ENCODE data around the gene CCDC85C. TPM values are rescaled to one million over a fixed set of nuclear protein-coding genes. Genes with fewer than 3 reads are reported as not detected.

The CCDC85C gene
- total RNA-seq, 1 donor from 2014 or later: 16.6 TPM

GRCh38 chr14:99596772-99597171 is 7.2 kb downstream of the CCDC85C start:
- no peak overlapping the region for H3K9ac ChIP-seq (ENCODE audit: low read length)
- Mint-ChIP-seq H3K27me3 (ENCODE audit: low read depth, unreplicated experiment) (peaks cover 34% of the 10 kb centered on the region), H3K36me3 (ENCODE audit: low read depth, unreplicated experiment) (no peaks in the 10 kb centered on the region), H3K4me3 (ENCODE audit: unreplicated experiment) (no peak overlapping the region), H3K4me1 (ENCODE audit: low read depth, unreplicated experiment) (peaks cover 6% of the 10 kb centered on the region), H3K27ac (ENCODE audit: unreplicated experiment) (no peak overlapping the region), H3K9me3 (ENCODE audit: unreplicated experiment) (no peaks in the 10 kb centered on the region)
- H3K4me1 ChIP-seq (ENCODE audit: insufficient read depth, low read length): peaks cover 10% of the 10 kb centered on the region
- no peak overlapping the region for H3K27ac ChIP-seq (ENCODE audit: low read depth, low read length)
- TF ChIP-seq CTCF (IDR thresholded peaks at IDR 0.05; ENCODE audit: insufficient read depth, low read depth, low read length) (no peak), EZH2 (IDR thresholded peaks at IDR 0.05; ENCODE audit: insufficient read depth, low read length) (no peak)
- DNase-seq (ENCODE audit: low read depth) (no peak), FAIRE-seq (no peak)
- H3K27me3 ChIP-seq (ENCODE audit: insufficient read depth, low read length): no peaks in the 10 kb centered on the region
- no peak overlapping the region for H3K4me2 ChIP-seq (ENCODE audit: low read length)
- no peak overlapping the region for H2AFZ ChIP-seq (ENCODE audit: low read depth, low read length)
- H3K36me3 ChIP-seq (ENCODE audit: insufficient read depth, low read length): no peaks in the 10 kb centered on the region
- peaks cover 98% of the 10 kb centered on the region for H3K79me2 ChIP-seq (ENCODE audit: insufficient read depth, low read length)
- H4K20me1 ChIP-seq (ENCODE audit: insufficient read depth, low read length): peaks cover 89% of the 10 kb centered on the region
- no peak overlapping the region for H3K4me3 ChIP-seq (ENCODE audit: insufficient read depth, low read depth, low read length)
- no peaks in the 10 kb centered on the region for H3K9me3 ChIP-seq (ENCODE audit: insufficient read depth, low read depth, low read length)

GRCh38 chr14:99596071-99596627 is 7.9 kb downstream of the CCDC85C start:
- H3K27ac ChIP-seq (ENCODE audit: low read depth, low read length): no peak overlapping the region
- TF ChIP-seq CTCF (IDR thresholded peaks at IDR 0.05; ENCODE audit: insufficient read depth, low read depth, low read length) (no peak), EZH2 (IDR thresholded peaks at IDR 0.05; ENCODE audit: insufficient read depth, low read length) (no peak)
- H3K79me2 ChIP-seq (ENCODE audit: insufficient read depth, low read length): peaks cover 96% of the 10 kb centered on the region
- Mint-ChIP-seq H3K9me3 (ENCODE audit: unreplicated experiment) (no peaks in the 10 kb centered on the region), H3K36me3 (ENCODE audit: low read depth, unreplicated experiment) (no peaks in the 10 kb centered on the region), H3K4me3 (ENCODE audit: unreplicated experiment) (no peak overlapping the region), H3K4me1 (ENCODE audit: low read depth, unreplicated experiment) (no peaks in the 10 kb centered on the region), H3K27me3 (ENCODE audit: low read depth, unreplicated experiment) (peaks cover 34% of the 10 kb centered on the region), H3K27ac (ENCODE audit: unreplicated experiment) (no peak overlapping the region)
- H3K9me3 ChIP-seq (ENCODE audit: insufficient read depth, low read depth, low read length): no peaks in the 10 kb centered on the region
- DNase-seq (ENCODE audit: low read depth): no peak
- no peak for FAIRE-seq
- no peak overlapping the region for H3K9ac ChIP-seq (ENCODE audit: low read length)
- H3K4me1 ChIP-seq (ENCODE audit: insufficient read depth, low read length): peaks cover 8% of the 10 kb centered on the region
- no peaks in the 10 kb centered on the region for H3K27me3 ChIP-seq (ENCODE audit: insufficient read depth, low read length)
- H4K20me1 ChIP-seq (ENCODE audit: insufficient read depth, low read length): peaks cover 85% of the 10 kb centered on the region
- no peak overlapping the region for H3K4me2 ChIP-seq (ENCODE audit: low read length)
- no peaks in the 10 kb centered on the region for H3K36me3 ChIP-seq (ENCODE audit: insufficient read depth, low read length)
- no peak overlapping the region for H2AFZ ChIP-seq (ENCODE audit: low read depth, low read length)
- H3K4me3 ChIP-seq (ENCODE audit: insufficient read depth, low read depth, low read length): no peak overlapping the region

DNA sequence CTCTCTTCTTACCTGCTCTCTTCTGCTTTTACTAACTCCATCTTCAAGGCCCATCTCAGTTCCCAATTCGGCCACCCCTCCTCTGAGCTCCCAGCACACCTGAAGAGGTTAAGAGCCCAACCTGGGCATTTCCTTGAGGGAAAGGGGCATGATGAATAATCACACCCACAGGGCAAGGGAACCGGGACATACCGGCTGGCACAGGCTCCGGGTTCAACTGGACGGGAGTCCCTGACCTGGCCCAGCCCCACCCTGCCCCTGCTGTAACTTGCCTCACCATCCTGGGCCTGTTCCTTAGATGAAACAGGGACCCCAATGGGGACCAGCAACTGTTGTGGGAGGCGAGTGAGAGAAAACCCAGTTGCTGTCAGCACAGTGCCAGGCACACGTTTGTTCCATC is 8.5 kb downstream of the CCDC85C start:
- DNase-seq (ENCODE audit: low read depth) (no peak), FAIRE-seq (no peak)
- Mint-ChIP-seq H3K27ac (ENCODE audit: unreplicated experiment) (no peak overlapping the region), H3K27me3 (ENCODE audit: low read depth, unreplicated experiment) (peaks cover 34% of the 10 kb centered on the region), H3K4me1 (ENCODE audit: low read depth, unreplicated experiment) (peaks cover 3% of the 10 kb centered on the region), H3K36me3 (ENCODE audit: low read depth, unreplicated experiment) (no peaks in the 10 kb centered on the region), H3K9me3 (ENCODE audit: unreplicated experiment) (no peaks in the 10 kb centered on the region), H3K4me3 (ENCODE audit: unreplicated experiment) (no peak overlapping the region)
- Histone ChIP-seq H2AFZ (ENCODE audit: low read depth, low read length) (no peak overlapping the region), H3K27me3 (ENCODE audit: insufficient read depth, low read length) (no peaks in the 10 kb centered on the region), H3K27ac (ENCODE audit: low read depth, low read length) (no peak overlapping the region), H3K79me2 (ENCODE audit: insufficient read depth, low read length) (peaks cover 96% of the 10 kb centered on the region), H3K4me3 (ENCODE audit: insufficient read depth, low read depth, low read length) (no peak overlapping the region), H3K4me1 (ENCODE audit: insufficient read depth, low read length) (peaks cover 10% of the 10 kb centered on the region), H4K20me1 (ENCODE audit: insufficient read depth, low read length) (peaks cover 85% of the 10 kb centered on the region), H3K9me3 (ENCODE audit: insufficient read depth, low read depth, low read length) (no peaks in the 10 kb centered on the region), H3K36me3 (ENCODE audit: insufficient read depth, low read length) (no peaks in the 10 kb centered on the region), H3K4me2 (ENCODE audit: low read length) (no peak overlapping the region), H3K9ac (ENCODE audit: low read length) (no peak overlapping the region)
- TF ChIP-seq CTCF (IDR thresholded peaks at IDR 0.05; ENCODE audit: insufficient read depth, low read depth, low read length) (no peak), EZH2 (IDR thresholded peaks at IDR 0.05; ENCODE audit: insufficient read depth, low read length) (no peak)
